GM21723 (cell line): ENCODE data around the gene KRTAP12-4.
"Not testable (repeated sequence)": the region's sequence is repeated elsewhere in the genome, so short reads cannot be mapped to it uniquely, and the experiment has no call there.

Experiments
- ATAC-seq: cut with Tn5 transposase; IDR thresholded peaks from one replicate; pipeline ENCODE4 v1.9.1; 2021; ENCODE audit warnings: mild to moderate bottlenecking, moderate library complexity; ENCODE audit not compliant: unreplicated experiment

KRTAP12-4 gene

GRCh38 chr21:44613386-44614155 lies 40.9 kb downstream of the KRTAP12-4 start:
- no peak for ATAC-seq

- ATAC-seq = no peak
Observed at GRCh38 chr21:44612669-44613229, 41.7 kb downstream of the KRTAP12-4 start.

- ATAC-seq = no peak
Observed at GRCh38 chr21:44612029-44612486, 42.4 kb downstream of the KRTAP12-4 start, which contains the start of gene KRTAP10-8. KRTAP10-8 (plus strand) TSS chr21:44612079; CDS start chr21:44612101, 22 bp downstream.

- no peak for ATAC-seq
Observed at GRCh38 chr21:44611551-44611950, 42.9 kb downstream of the KRTAP12-4 start.

- not testable (repeated sequence) for ATAC-seq
Observed at GRCh38 chr21:44610157-44610843, 44.2 kb downstream of the KRTAP12-4 start.

GRCh38 chr21:44609193-44609592 lies 45.3 kb downstream of the KRTAP12-4 start:
- no peak for ATAC-seq

- no peak for ATAC-seq
Observed at GRCh38 chr21:44606495-44606894, 48.0 kb downstream of the KRTAP12-4 start.
